ENCODE data around the gene IRF5. TPM values are rescaled to one million over a fixed set of nuclear protein-coding genes. Genes with fewer than 3 reads are reported as not detected.

The IRF5 gene
- total and polyA plus RNA-seq, 10 of the 15 experiments (the other 5 are each of a cell fraction or from before 2014, with no cell fraction given) = 5.4 to 90.3 (median 61.7) TPM

DNA sequence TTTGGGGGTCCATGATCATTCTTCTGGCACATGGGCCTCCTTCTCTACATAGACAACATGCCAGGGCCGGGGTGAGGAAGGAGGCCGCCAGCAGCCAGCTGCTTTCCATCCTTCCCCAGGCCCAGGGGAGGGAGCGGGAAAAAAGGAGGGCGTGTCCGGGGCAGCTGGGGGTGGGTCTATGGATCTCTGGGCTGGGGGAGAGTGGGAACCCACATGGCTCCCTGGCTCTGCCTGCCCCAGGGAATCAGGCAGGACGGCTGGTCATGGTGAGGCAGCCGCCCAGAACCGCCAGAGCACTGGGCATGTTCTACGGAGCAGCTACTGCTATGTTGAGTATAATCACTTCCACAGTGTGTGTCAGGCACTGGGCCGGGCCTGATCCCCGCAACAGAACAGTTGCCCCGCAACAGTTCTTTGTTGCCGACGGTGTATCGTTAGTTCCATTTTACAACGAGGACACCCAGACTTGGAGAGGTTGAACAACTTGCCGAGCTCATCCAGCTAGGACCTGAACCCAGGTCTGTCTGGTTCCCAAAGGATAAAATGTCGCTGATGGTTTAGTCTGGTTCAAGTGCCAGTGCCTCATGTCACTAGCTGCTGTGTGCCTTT is 6.4 kb upstream of the IRF5 start:
- Histone ChIP-seq H3K9me3 (replicated peaks; ENCODE audit: control insufficient read depth, insufficient read depth, low read length) (no peaks in the 10 kb centered on the region), H3K4me1 (ENCODE audit: control insufficient read depth, insufficient read depth, low read length) (peaks cover 36% of the 10 kb centered on the region), H3K79me2 (ENCODE audit: control insufficient read depth, insufficient read depth, low read length) (peaks cover 27% of the 10 kb centered on the region), H3K36me3 (ENCODE audit: control insufficient read depth in 2 of 2, insufficient read depth in 2 of 2, low read length in 1 of 2) (no peaks in the 10 kb centered on the region), H3K9ac (ENCODE audit: control insufficient read depth, insufficient read depth, low read length) (no peak overlapping the region), H3K4me3 (no peak overlapping the region), H3K4me2 (ENCODE audit: control insufficient read depth, insufficient read depth) (no peak overlapping the region), H4K20me1 (ENCODE audit: control insufficient read depth, insufficient read depth) (no peaks in the 10 kb centered on the region), H3K27ac (ENCODE audit: control insufficient read depth, insufficient read depth) (no peak overlapping the region), H2AFZ (ENCODE audit: control insufficient read depth, low read depth, low read length) (no peak overlapping the region), H3K27me3 (replicated peaks in 1 of 2; ENCODE audit: control insufficient read depth in 2 of 2, insufficient read depth in 2 of 2, low read length in 1 of 2) (no peaks in the 10 kb centered on the region)
- ATAC-seq (no peak), DNase-seq (ENCODE audit: low read depth, low spot score) (no peak), FAIRE-seq (no peak)
- in situ Hi-C loops (cut with MboI) (no loop called here), intact Hi-C loops (cut with micrococcal nuclease; ENCODE audit: unreplicated experiment) (loop anchor here (10.0 kb wide), 2 partner anchors 214 to 684 kb away; partner anchors contain the start of genes NRF1 and TSPAN33)
- no TSS peak for BruUV-seq (replicated peaks)
- WGBS (ENCODE audit: insufficient coverage, insufficient replicate concordance, low lambda C conversion rate, missing lambda C conversion rate) = 93% methylated on average over 18 of the region's 18 CpGs
- no peak for TF ChIP-seq ZSCAN29 (IDR thresholded peaks at IDR 0.05)
- SMC1A ChIA-PET (ENCODE audit: uncharacterized antibody, unreplicated experiment) = no interaction called here
- POLR2A ChIA-PET = no interaction called here
- RAD21 ChIA-PET (ENCODE audit: unreplicated experiment) = interaction anchor here (0.9 to 1.3 kb wide), 2 partner anchors 9 kb away, joined by 3 to 4 read pairs; no protein-coding TSS in a partner anchor
- CTCF ChIA-PET = no interaction called here

DNA sequence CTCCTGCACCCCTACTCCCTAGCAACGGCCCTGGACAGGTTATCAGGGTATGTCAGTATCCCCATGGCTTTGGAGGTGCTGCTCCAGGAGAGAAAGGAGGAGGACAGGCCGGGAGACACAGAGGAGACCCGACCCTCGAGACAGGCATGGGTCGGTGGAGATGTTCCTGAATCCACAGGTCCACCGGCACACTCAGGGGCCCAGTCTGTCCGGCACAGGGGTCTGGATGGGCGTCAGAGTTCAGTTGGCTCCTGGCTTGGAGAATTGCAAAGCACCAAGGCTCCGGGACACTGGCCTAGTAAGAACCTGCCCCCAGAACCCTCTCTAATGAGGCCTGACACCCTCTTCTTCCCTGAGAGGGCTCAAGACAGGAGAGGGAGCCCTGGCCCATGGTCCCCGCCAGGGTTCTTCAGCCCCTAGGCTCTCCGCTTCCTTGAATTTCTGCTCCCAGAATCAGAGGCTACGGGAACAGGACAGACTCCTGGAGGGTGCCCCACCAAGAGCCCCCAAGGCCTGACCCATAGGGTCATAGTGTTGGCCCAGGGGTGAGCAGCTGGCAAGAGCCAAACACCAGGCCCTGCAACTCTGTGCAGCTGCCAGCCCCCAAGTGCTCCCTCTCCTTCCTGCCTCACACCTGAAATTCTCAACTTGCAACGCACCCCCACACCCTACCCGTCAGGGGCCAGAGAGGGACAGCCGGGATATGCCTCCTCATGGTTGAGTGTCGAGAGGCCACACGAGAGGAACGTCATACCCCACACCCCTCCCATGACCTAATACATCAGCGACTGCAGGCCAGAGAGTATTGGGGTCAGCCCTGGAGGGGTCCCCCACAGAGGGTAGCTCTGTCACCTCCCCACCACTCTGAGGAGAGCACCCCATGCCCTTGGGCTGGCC is 5.5 kb upstream of the IRF5 start:
- peak overlapping the region; percentile 96 for H3K27ac ChIP-seq (ENCODE audit: control insufficient read depth, insufficient read depth)
- intact Hi-C loops (cut with micrococcal nuclease; ENCODE audit: unreplicated experiment) = loop anchor here (10.0 kb wide), 2 partner anchors 213 to 683 kb away; partner anchors contain the start of genes NRF1 and TSPAN33
- in situ Hi-C loops (cut with MboI) = no loop called here
- SMC1A ChIA-PET (ENCODE audit: uncharacterized antibody, unreplicated experiment) = interaction anchor here (0.8 to 2.0 kb wide), 8 partner anchors 10 to 170 kb away, joined by 3 to 12 read pairs (median 4); partner anchors contain the start of genes ATP6V1F and TNPO3
- H3K4me1 ChIP-seq (ENCODE audit: control insufficient read depth, insufficient read depth, low read length) = peaks cover 44% of the 10 kb centered on the region
- RAD21 ChIA-PET (ENCODE audit: unreplicated experiment) = interaction anchor here (0.9 to 3.6 kb wide), 9 partner anchors 9 to 160 kb away, joined by 3 to 25 read pairs (median 3); partner anchors contain the start of gene KCP
- CTCF ChIA-PET = interaction anchor here (0.5 to 2.0 kb wide), 8 partner anchors 8 to 160 kb away, joined by 3 to 8 read pairs (median 4); partner anchors contain the start of gene ATP6V1F
- ATAC-seq = no peak
- H3K9ac ChIP-seq (ENCODE audit: control insufficient read depth, insufficient read depth, low read length) = peak overlapping the region; percentile 97
- no peaks in the 10 kb centered on the region for H3K9me3 ChIP-seq (replicated peaks; ENCODE audit: control insufficient read depth, insufficient read depth, low read length)
- peak overlapping the region; percentile 50; the same call in 1 of the 2 replicates for H3K4me3 ChIP-seq
- BruUV-seq (replicated peaks) = no TSS peak
- H4K20me1 ChIP-seq (ENCODE audit: control insufficient read depth, insufficient read depth) = no peaks in the 10 kb centered on the region
- H3K27me3 ChIP-seq (replicated peaks in 1 of 2; ENCODE audit: control insufficient read depth in 2 of 2, insufficient read depth in 2 of 2, low read length in 1 of 2) = no peaks in the 10 kb centered on the region
- FAIRE-seq = no peak
- POLR2A ChIA-PET = interaction anchor here (0.7 to 2.4 kb wide), 13 partner anchors 8 to 435 kb away, joined by 3 to 10 read pairs (median 6); no protein-coding TSS in a partner anchor
- peaks cover 36% of the 10 kb centered on the region for H3K79me2 ChIP-seq (ENCODE audit: control insufficient read depth, insufficient read depth, low read length)
- no peak for DNase-seq (ENCODE audit: low read depth, low spot score)
- H3K4me2 ChIP-seq (ENCODE audit: control insufficient read depth, insufficient read depth) = peak overlapping the region; percentile 96
- no peaks in the 10 kb centered on the region for H3K36me3 ChIP-seq (ENCODE audit: control insufficient read depth in 2 of 2, insufficient read depth in 2 of 2, low read length in 1 of 2)
- 92% methylated on average over 18 of the region's 19 CpGs for WGBS (ENCODE audit: insufficient coverage, insufficient replicate concordance, low lambda C conversion rate, missing lambda C conversion rate)
- no peak overlapping the region; the same call in 1 of the 2 replicates for H2AFZ ChIP-seq (ENCODE audit: control insufficient read depth, low read depth, low read length)
- TF ChIP-seq SMC3 (IDR thresholded peaks at IDR 0.05; ENCODE audit: borderline replicate concordance, low read length) (no peak), ZNF622 (IDR thresholded peaks at IDR 0.05) (no peak), KDM1A (IDR thresholded peaks at IDR 0.05; ENCODE audit: borderline replicate concordance) (no peak), TCF12 (IDR thresholded peaks at IDR 0.05; ENCODE audit: low read depth, low read length) (no peak), MEF2A (IDR thresholded peaks at IDR 0.05; ENCODE audit: insufficient read depth, low read depth, low read length) (no peak), SP1 (IDR thresholded peaks at IDR 0.05; ENCODE audit: low read depth, low read length) (no peak), CREB1 (IDR thresholded peaks at IDR 0.05; ENCODE audit: low read depth) (no peak), IRF4 (IDR thresholded peaks at IDR 0.05; ENCODE audit: low read depth, low read length) (no peak), ZNF274 (IDR thresholded peaks at IDR 0.05; ENCODE audit: insufficient read depth, insufficient read length) (no peak), BCL11A (IDR thresholded peaks at IDR 0.05; ENCODE audit: low read depth, low read length) (no peak), MXI1 (IDR thresholded peaks at IDR 0.05; ENCODE audit: low read depth, low read length) (no peak), CEBPB (IDR thresholded peaks at IDR 0.05; ENCODE audit: borderline replicate concordance in 1 of 2, low read depth in 2 of 2, low read length in 2 of 2) (no peak)
- TF ChIP-seq, protein P1, sequence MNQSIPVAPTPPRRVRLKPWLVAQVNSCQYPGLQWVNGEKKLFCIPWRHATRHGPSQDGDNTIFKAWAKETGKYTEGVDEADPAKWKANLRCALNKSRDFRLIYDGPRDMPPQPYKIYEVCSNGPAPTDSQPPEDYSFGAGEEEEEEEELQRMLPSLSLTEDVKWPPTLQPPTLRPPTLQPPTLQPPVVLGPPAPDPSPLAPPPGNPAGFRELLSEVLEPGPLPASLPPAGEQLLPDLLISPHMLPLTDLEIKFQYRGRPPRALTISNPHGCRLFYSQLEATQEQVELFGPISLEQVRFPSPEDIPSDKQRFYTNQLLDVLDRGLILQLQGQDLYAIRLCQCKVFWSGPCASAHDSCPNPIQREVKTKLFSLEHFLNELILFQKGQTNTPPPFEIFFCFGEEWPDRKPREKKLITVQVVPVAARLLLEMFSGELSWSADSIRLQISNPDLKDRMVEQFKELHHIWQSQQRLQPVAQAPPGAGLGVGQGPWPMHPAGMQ (IDR thresholded peaks at IDR 0.05; ENCODE audit: borderline replicate concordance) = no peak
